Mononuclear cell (primary cell): ENCODE data around the gene LIPG. TPM values are rescaled to one million over a fixed set of nuclear protein-coding genes. Genes with fewer than 3 reads are reported as not detected.
"Not testable (repeated sequence)": the region's sequence is repeated elsewhere in the genome, so short reads cannot be mapped to it uniquely, and the experiment has no call there.

Experiments
- H3K27me3 ChIP-seq: 2 replicates; pipeline ENCODE4 v1.6.0; 2011; ENCODE audit warnings: low read length, control low read depth; ENCODE audit not compliant: insufficient read depth
- H3K4me1 ChIP-seq: 2 replicates; pipeline ENCODE4 v1.5.1; 2011; ENCODE audit warnings: mild to moderate bottlenecking, low read length, control low read depth; ENCODE audit not compliant: insufficient read depth
- H3K4me3 ChIP-seq: 2 replicates; pipeline ENCODE4 v1.5.1; 2011; ENCODE audit warnings: mild to moderate bottlenecking, low read length, moderate library complexity
- H3K9me3 ChIP-seq: 2 replicates; pipeline ENCODE4 v1.5.1; 2011; ENCODE audit warnings: low read depth, mild to moderate bottlenecking, control low read depth, low read length
- total RNA-seq: library from RNA; depleted of rRNA; stranded (reverse); fragments of >200 nt; gene quantifications from one replicate; pipeline ENCODE4 v1.2.3, GENCODE V29; 2012

LIPG gene
- total RNA-seq, 1 donor: not detected

GRCh38 chr18:49580279-49580678 lies 18.4 kb downstream of the LIPG start:
- Histone ChIP-seq H3K4me3 (no peak overlapping the region), H3K9me3 (no peaks in the 10 kb centered on the region), H3K27me3 (no peaks in the 10 kb centered on the region), H3K4me1 (no peaks in the 10 kb centered on the region)

GRCh38 chr18:49581371-49581770 lies 19.5 kb downstream of the LIPG start:
- H3K4me3 ChIP-seq: no peak overlapping the region
- H3K9me3 ChIP-seq: no peaks in the 10 kb centered on the region
- H3K4me1 ChIP-seq: no peaks in the 10 kb centered on the region
- no peaks in the 10 kb centered on the region for H3K27me3 ChIP-seq

- H3K4me3 ChIP-seq: no peak overlapping the region
- no peaks in the 10 kb centered on the region for H3K9me3 ChIP-seq
- no peaks in the 10 kb centered on the region for H3K27me3 ChIP-seq
- no peaks in the 10 kb centered on the region for H3K4me1 ChIP-seq
These were observed 20.7 kb downstream of the LIPG start for GRCh38 chr18:49582579-49582978.

- Histone ChIP-seq H3K9me3 (no peaks in the 10 kb centered on the region), H3K27me3 (no peaks in the 10 kb centered on the region)
These were observed 22.5 kb downstream of the LIPG start for GRCh38 chr18:49584394-49584793.

GRCh38 chr18:49584951-49585350 lies 23.1 kb downstream of the LIPG start:
- H3K4me1 ChIP-seq, H3K9me3 ChIP-seq, H3K27me3 ChIP-seq, H3K4me3 ChIP-seq: not testable (repeated sequence)

More at GRCh38 chr18:49584394-49584793, 22.5 kb downstream of the LIPG start:
- H3K4me1 ChIP-seq: no peaks in the 10 kb centered on the region
- no peak overlapping the region for H3K4me3 ChIP-seq

GRCh38 chr18:49585781-49586663 lies 24.2 kb downstream of the LIPG start:
- Histone ChIP-seq H3K4me1 (no peaks in the 10 kb centered on the region), H3K9me3 (no peaks in the 10 kb centered on the region), H3K27me3 (no peaks in the 10 kb centered on the region), H3K4me3 (no peak overlapping the region)

- Histone ChIP-seq H3K4me3 (no peak overlapping the region), H3K27me3 (no peaks in the 10 kb centered on the region), H3K9me3 (no peaks in the 10 kb centered on the region), H3K4me1 (no peaks in the 10 kb centered on the region)
These were observed 26.3 kb downstream of the LIPG start for GRCh38 chr18:49588171-49588570.

- no peaks in the 10 kb centered on the region for H3K9me3 ChIP-seq
- H3K4me1 ChIP-seq: no peaks in the 10 kb centered on the region
- no peaks in the 10 kb centered on the region for H3K27me3 ChIP-seq
- no peak overlapping the region for H3K4me3 ChIP-seq
These were observed 27.1 kb downstream of the LIPG start for GRCh38 chr18:49588971-49589370.

- H3K27me3 ChIP-seq: peaks cover 4% of the 10 kb centered on the region
- H3K9me3 ChIP-seq: no peaks in the 10 kb centered on the region
- no peaks in the 10 kb centered on the region for H3K4me1 ChIP-seq
- no peak overlapping the region for H3K4me3 ChIP-seq
These were observed 28.8 kb downstream of the LIPG start for GRCh38 chr18:49590608-49591007.

GRCh38 chr18:49591271-49591670 lies 29.4 kb downstream of the LIPG start:
- no peaks in the 10 kb centered on the region for H3K4me1 ChIP-seq
- H3K27me3 ChIP-seq: peaks cover 4% of the 10 kb centered on the region
- no peaks in the 10 kb centered on the region for H3K9me3 ChIP-seq
- H3K4me3 ChIP-seq: no peak overlapping the region

GRCh38 chr18:49591775-49592174 lies 29.9 kb downstream of the LIPG start:
- H3K4me1 ChIP-seq: no peaks in the 10 kb centered on the region
- H3K9me3 ChIP-seq: no peaks in the 10 kb centered on the region
- H3K27me3 ChIP-seq: peaks cover 4% of the 10 kb centered on the region
- no peak overlapping the region for H3K4me3 ChIP-seq

- no peaks in the 10 kb centered on the region for H3K4me1 ChIP-seq
- no peak overlapping the region for H3K4me3 ChIP-seq
- no peaks in the 10 kb centered on the region for H3K9me3 ChIP-seq
- peaks cover 4% of the 10 kb centered on the region for H3K27me3 ChIP-seq
These were observed 34.8 kb downstream of the LIPG start for GRCh38 chr18:49596687-49597086.

GRCh38 chr18:49597157-49597931 lies 35.5 kb downstream of the LIPG start:
- peaks cover 4% of the 10 kb centered on the region for H3K27me3 ChIP-seq

GRCh38 chr18:49601211-49601610 lies 39.4 kb downstream of the LIPG start:
- H3K4me3 ChIP-seq: no peak overlapping the region
- H3K4me1 ChIP-seq: no peaks in the 10 kb centered on the region
- no peaks in the 10 kb centered on the region for H3K9me3 ChIP-seq
- peaks cover 12% of the 10 kb centered on the region for H3K27me3 ChIP-seq

More at GRCh38 chr18:49597157-49597931, 35.5 kb downstream of the LIPG start:
- no peaks in the 10 kb centered on the region for H3K9me3 ChIP-seq
- no peaks in the 10 kb centered on the region for H3K4me1 ChIP-seq
- no peak overlapping the region for H3K4me3 ChIP-seq
